OCI-LY7 (cell line): ENCODE results near the gene STRA8.

Source experiments
- CTCF ChIP-seq: fragments of 200-600 bp; sonication (generic); conservative IDR thresholded peaks from 2 replicates; pipeline ENCODE4 v1.5.1; 2014; ENCODE audit warnings: mild to moderate bottlenecking, antibody characterized with exemption, low read length, moderate library complexity, mixed read lengths
- EZH2phosphoT487 ChIP-seq: fragments of 200-600 bp; sonication (generic); IDR thresholded peaks from 2 replicates; pipeline ENCODE4 v1.6.1; 2018; ENCODE audit warnings: low read depth, borderline replicate concordance, mild to moderate bottlenecking, mixed run types, antibody characterized with exemption, low read length, moderate library complexity, mixed read lengths

GRCh38 chr7:135257790-135258189, 24.2 kb downstream of the STRA8 start:
- TF ChIP-seq EZH2phosphoT487 (no peak), CTCF (no peak)
